K562 (cell line): Measurements from ENCODE around the gene IL17RB. TPM values are rescaled to one million over a fixed set of nuclear protein-coding genes. Genes with fewer than 3 reads are reported as not detected.
A peak's percentile ranks its signal among the peaks of the same experiment; 100 is the strongest.

Source experiments
- ATAC-seq: fragments of 200-7000 bp; cut with Tn5 transposase; 3 replicates; pipeline ENCODE4 v1.9.1; 2020; ENCODE audit warnings: moderate library complexity
- BruUV-seq: library from RNA; stranded (reverse); fragments of 400-500 nt; replicated peaks from 2 replicates; lab custom pipeline; 2021; lab: Mats Ljungman, UMichigan
- CTCF ChIA-PET: fragments of 300-600 bp; formaldehyde crosslinking; extraction: SDS; loops from one replicate; lab custom pipeline; 2021; ENCODE audit warnings: low intra/inter-chr PET ratio; lab: Yijun Ruan, JAX
- POLR2A ChIA-PET: fragments of 300-600, 350-650 bp; sonication (Branson Sonifier 250); formaldehyde crosslinking; extraction: SDS; loops from one replicate; lab custom pipeline; 2021; ENCODE audit warnings: antibody characterized with exemption, inconsistent platforms; lab: Yijun Ruan, JAX
- DNase-seq, 4 experiments: peaks; one replicate each; pipeline versions ENCODE4 v3.0.0 to v3.0.0-alpha.2; 2011 to 2018; ENCODE audit warnings: low spot score in 3 of 4, mixed read lengths in 3 of 4; ENCODE audit errors: extremely low read depth in 1 of 4
- FAIRE-seq: peaks from 2 replicates; lab custom pipeline; 2011; peaks lifted over from hg19 to GRCh38; lab: Jason Lieb, UNC
- H2AFZ ChIP-seq: 2 replicates; pipeline ENCODE4 v1.6.0; 2011; ENCODE audit warnings: low read depth, low read length, control low read depth, inconsistent platforms
- H3K27ac ChIP-seq: fragments of 200-600 bp; 3 replicates; pipeline ENCODE4 v1.8.0; 2011; ENCODE audit warnings: low read depth, mild to moderate bottlenecking, control low read depth, inconsistent platforms, low read length, moderate library complexity, mixed read lengths; ENCODE audit errors: extremely low read depth
- H3K27me3 ChIP-seq, 2 experiments: fragments of 300-600 bp in 1 of 2; 2 replicates in 1 of 2; 3 replicates in 1 of 2; pipeline versions ENCODE4 v1.6.0 to v1.8.0; 2011; ENCODE audit warnings: inconsistent platforms in 2 of 2, low read length in 2 of 2, mild to moderate bottlenecking in 1 of 2, mixed read lengths in 1 of 2, moderate library complexity in 1 of 2; ENCODE audit not compliant: control insufficient read depth in 2 of 2, insufficient read depth in 2 of 2
- H3K36me3 ChIP-seq: fragments of 300-600 bp; 3 replicates; pipeline ENCODE4 v1.8.0; 2011; ENCODE audit warnings: mild to moderate bottlenecking, low read length, inconsistent platforms; ENCODE audit not compliant: control insufficient read depth, insufficient read depth
- H3K4me1 ChIP-seq, 2 experiments: fragments of 200-600 bp in 1 of 2; replicated peaks in 1 of 2; 2 replicates in 1 of 2; 3 replicates in 1 of 2; pipeline versions ENCODE4 v1.5.1 to v1.8.0; 2011; ENCODE audit warnings: inconsistent platforms in 2 of 2, low read length in 2 of 2, mild to moderate bottlenecking in 1 of 2, mixed read lengths in 1 of 2, moderate library complexity in 1 of 2; ENCODE audit not compliant: control insufficient read depth in 2 of 2, insufficient read depth in 2 of 2
- H3K4me2 ChIP-seq: 2 replicates; pipeline ENCODE4 v1.6.1; 2011; ENCODE audit warnings: low read length, control low read depth, inconsistent platforms, mixed read lengths; ENCODE audit not compliant: insufficient read depth
- H3K4me3 ChIP-seq: fragments of 200-600 bp; sonication (generic), shearing (Covaris generic); 2 replicates; pipeline ENCODE4 v1.5.1; 2016; ENCODE audit warnings: control low read depth, inconsistent platforms
- H3K79me2 ChIP-seq: fragments of 200-600 bp; 3 replicates; pipeline ENCODE4 v1.8.0; 2011; ENCODE audit warnings: low read length, inconsistent platforms; ENCODE audit not compliant: control insufficient read depth, insufficient read depth
- H3K9ac ChIP-seq, 2 experiments: 2 replicates each; pipeline versions ENCODE4 v1.6.0 to v1.6.1; 2011; ENCODE audit warnings: low read depth in 2 of 2, low read length in 2 of 2, control low read depth in 1 of 2, inconsistent platforms in 1 of 2, mild to moderate bottlenecking in 1 of 2, mixed read lengths in 1 of 2; ENCODE audit not compliant: insufficient read depth in 1 of 2
- H3K9me1 ChIP-seq: one replicate; pipeline ENCODE4 v1.6.0; 2011; ENCODE audit warnings: inconsistent platforms, mild to moderate bottlenecking, low read length, moderate library complexity; ENCODE audit not compliant: control insufficient read depth, insufficient read depth
- H3K9me3 ChIP-seq: replicated peaks from 2 replicates; pipeline ENCODE4 v1.5.1; 2011; ENCODE audit warnings: low read depth, low read length, inconsistent platforms; ENCODE audit not compliant: control insufficient read depth, insufficient read depth
- H4K20me1 ChIP-seq: replicated peaks from 2 replicates; pipeline ENCODE4 v1.6.1; 2011; ENCODE audit warnings: low read length, inconsistent platforms, mixed read lengths; ENCODE audit not compliant: control insufficient read depth, insufficient read depth
- BRD9 ChIP-seq: fragments of 450-650 bp; IDR thresholded peaks from 2 replicates; pipeline ENCODE4 v1.6.1; 2018; ENCODE audit warnings: low read depth; ENCODE audit not compliant: partially characterized antibody
- CBFA2T3 ChIP-seq: fragments of 450-650 bp; IDR thresholded peaks from 2 replicates; pipeline ENCODE4 v1.6.1; 2017
- GTF2A2 ChIP-seq: IDR thresholded peaks from 2 replicates; pipeline ENCODE4 v1.6.1; 2016; ENCODE audit warnings: mild to moderate bottlenecking, missing genetic modification characterization, missing compliant biosample characterization
- KAT2B ChIP-seq: IDR thresholded peaks from one replicate; pipeline ENCODE4 v1.6.1; 2012; ENCODE audit warnings: low read depth, mild to moderate bottlenecking, control low read depth, inconsistent platforms, low read length, moderate library complexity
- KAT8 ChIP-seq: fragments of 450-650 bp; IDR thresholded peaks from 2 replicates; pipeline ENCODE4 v1.6.1; 2016; ENCODE audit warnings: low read depth, mild to moderate bottlenecking
- KLF13 ChIP-seq: fragments of 450-650 bp; IDR thresholded peaks from 2 replicates; pipeline ENCODE4 v1.6.1; 2016; ENCODE audit warnings: missing genetic modification characterization, low read depth, mild to moderate bottlenecking, missing compliant biosample characterization, moderate library complexity, borderline replicate concordance
- NFXL1 ChIP-seq: fragments of 450-650 bp; formaldehyde crosslinking; IDR thresholded peaks from 2 replicates; pipeline ENCODE4 v1.4.0; 2021; ENCODE audit warnings: mild to moderate bottlenecking
- PTRF ChIP-seq: fragments of 450-650 bp; IDR thresholded peaks from 2 replicates; pipeline ENCODE4 v1.6.1; 2016; ENCODE audit warnings: mild to moderate bottlenecking, missing genetic modification characterization, missing compliant biosample characterization
- RFX7 ChIP-seq: fragments of 250-450 bp; sonication (Bioruptor Pico); IDR thresholded peaks from 2 replicates; pipeline ENCODE4 v1.5.1; 2021; ENCODE audit warnings: mild to moderate bottlenecking
- SIN3A ChIP-seq, 2 experiments: fragments of 150-350 bp in 1 of 2; IDR thresholded peaks; 2 replicates each; pipeline ENCODE4 v1.6.1; 2011 to 2016; ENCODE audit warnings: borderline replicate concordance in 2 of 2, low read depth in 2 of 2, low read length in 2 of 2, mild to moderate bottlenecking in 2 of 2, moderate library complexity in 2 of 2; ENCODE audit not compliant: control insufficient read depth in 1 of 2
- SIN3B ChIP-seq: fragments of 450-650 bp; IDR thresholded peaks from 2 replicates; pipeline ENCODE4 v1.6.1; 2017; ENCODE audit warnings: low read depth, mild to moderate bottlenecking, moderate library complexity
- SMC3 ChIP-seq: conservative IDR thresholded peaks from 2 replicates; pipeline ENCODE4 v1.6.1; 2011; ENCODE audit warnings: low read depth, low read length, improper control_type of control experiment; ENCODE audit not compliant: insufficient read depth
- SPI1 ChIP-seq: IDR thresholded peaks from 2 replicates; pipeline ENCODE4 v1.6.1; 2011; ENCODE audit warnings: low read depth, low read length, control low read depth, borderline replicate concordance
- ZNF143 ChIP-seq: sonication (generic); formaldehyde crosslinking; IDR thresholded peaks from 2 replicates; pipeline ENCODE4 v1.9.0; 2022; ENCODE audit warnings: mild to moderate bottlenecking, missing genetic modification reagents
- ZNF316 ChIP-seq: fragments of 450-650 bp; IDR thresholded peaks from 2 replicates; pipeline ENCODE4 v1.6.1; 2016
- ZNF707 ChIP-seq: fragments of 250-450 bp; sonication (Bioruptor Pico); conservative IDR thresholded peaks from 2 replicates; pipeline ENCODE4 v1.8.0; 2022; ENCODE audit warnings: inconsistent platforms, mild to moderate bottlenecking, moderate library complexity
- ZNF79 ChIP-seq: fragments of 250-450 bp; sonication (Bioruptor Pico); IDR thresholded peaks from 2 replicates; pipeline ENCODE4 v1.4.0; 2020; ENCODE audit warnings: low read depth, mild to moderate bottlenecking, moderate library complexity
- WGBS: fragments of 100-300 bp; shearing (Covaris generic); methylation state at CpG from one replicate; pipeline ENCODE4 v1.1.6; 2016; ENCODE audit warnings: low coverage, mixed read lengths; ENCODE audit not compliant: insufficient coverage; ENCODE audit errors: missing lambda C conversion rate; 5-methylcytosine and 5-hydroxymethylcytosine counted together
- in situ Hi-C: fragments of 300-500 bp; cut with MboI; formaldehyde crosslinking; loops from 4 replicates; pipeline ENCODE4 v1.15.0; 2018; ENCODE audit warnings: inconsistent platforms, mixed read lengths
- intact Hi-C: fragments of 100-400 bp; cut with micrococcal nuclease; formaldehyde crosslinking; loops from 2 replicates; pipeline ENCODE4 v1.14.2; 2022
- polyA plus RNA-seq, 8 experiments: library from polyadenylated mRNA; depleted of rRNA in 4 of 8; stranded (reverse) in 5 of 8; unstranded in 3 of 8; fragments of >200 nt; fragmentation: Nextera tagmentation in 2 of 8; fragmentation: Illumina TruSeq in 1 of 8; extraction: Ambion mirVana in 2 of 8; extraction: Trizol in 1 of 8; gene quantifications; 2 replicates each; pipeline versions ENCODE4 v1.2.1 to v1.2.3, GENCODE V29; 2011 to 2014; ENCODE audit warnings: inconsistent platforms in 1 of 8, missing spikeins in 1 of 8
- total RNA-seq, 7 experiments: library from RNA; depleted of rRNA in 6 of 7; stranded (reverse); fragments of >200 nt in 6 of 7; fragmentation: Illumina TruSeq in 2 of 7; extraction: Trizol in 2 of 7; gene quantifications; 2 replicates each; pipeline versions ENCODE4 v1.2.1 to v1.2.3, GENCODE V29; 2011 to 2021; ENCODE audit warnings: low replicate concordance in 1 of 7
- TF ChIP-seq, protein P1 (sequence below): fragments of 250-450 bp; sonication (Bioruptor Pico); IDR thresholded peaks from 2 replicates; pipeline ENCODE4 v1.8.0; 2022; ENCODE audit warnings: moderate library complexity, mild to moderate bottlenecking, inconsistent platforms

IL17RB gene
- total and polyA plus RNA-seq, 9 of the 15 experiments (the other 6 are each of a cell fraction or from before 2014, with no cell fraction given), result 1.1 to 4.1 (median 1.7) TPM

DNA sequence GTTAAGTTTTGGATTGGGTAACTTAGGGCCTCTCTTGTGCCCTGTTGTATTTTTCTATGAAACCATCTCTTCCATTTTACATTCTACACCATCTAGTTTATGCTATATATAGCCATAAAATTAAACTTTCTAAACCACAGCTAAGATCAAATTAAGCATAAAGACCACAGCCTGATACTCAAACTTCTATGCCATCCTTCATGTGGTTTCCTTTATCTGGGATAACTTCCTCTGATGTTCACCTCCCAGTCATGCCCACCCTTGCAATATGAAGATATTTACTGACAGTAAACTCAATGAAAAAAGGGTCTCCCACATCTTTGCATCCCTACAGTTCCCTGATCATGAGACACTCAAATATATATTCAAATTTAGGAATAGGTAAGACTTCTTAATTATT lies 41.1 kb downstream of the IL17RB start:
- in situ Hi-C loops, result no loop called here
- CTCF ChIA-PET, result no interaction called here
- H3K9me1 ChIP-seq, result peaks cover 2% of the 10 kb centered on the region

DNA sequence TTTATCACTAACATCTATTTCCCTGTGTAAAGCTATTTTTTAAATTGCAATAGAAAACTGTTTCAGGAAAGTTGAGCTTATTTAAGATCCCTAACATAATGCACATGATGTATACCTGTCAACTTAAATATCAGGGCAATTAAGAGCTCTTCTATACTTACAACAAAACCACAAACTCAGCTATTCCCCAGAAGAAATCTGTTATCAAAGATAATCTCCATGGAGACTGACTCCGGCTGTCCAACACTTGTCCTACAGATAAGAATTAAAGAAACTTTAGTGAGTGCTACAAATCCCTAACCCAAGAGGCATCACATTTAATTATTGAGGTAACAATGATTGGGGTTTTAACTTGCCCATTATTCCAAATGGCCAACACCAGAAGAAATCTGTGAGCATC lies 41.9 kb downstream of the IL17RB start:
- H3K4me3 ChIP-seq, result no peak overlapping the region
- no peak overlapping the region for H3K9ac ChIP-seq
- DNase-seq (peak in 1 of 4 experiments; percentile 25), FAIRE-seq (no peak), ATAC-seq (no peak)
- peaks cover 21% of the 10 kb centered on the region for H3K79me2 ChIP-seq
- H3K4me2 ChIP-seq, result no peak overlapping the region
- H3K4me1 ChIP-seq, result peaks cover 0 to 11% of the 10 kb centered on the region in 2 experiments; a peak in 3 of 5 replicates
- ChIA-PET CTCF (no interaction called here), POLR2A (interaction anchor here (0.6 kb wide), 1 partner anchor 31 kb away, joined by 3 read pairs; no protein-coding TSS in a partner anchor)
- intact Hi-C loops (no loop called here), in situ Hi-C loops (no loop called here)
- H3K36me3 ChIP-seq, result peaks cover 32% of the 10 kb centered on the region
- H3K27me3 ChIP-seq, result no peaks in the 10 kb centered on the region
- H4K20me1 ChIP-seq, result peaks cover 13% of the 10 kb centered on the region; the same call in 1 of the 2 replicates
- peaks cover 2% of the 10 kb centered on the region for H3K9me1 ChIP-seq
- H3K27ac ChIP-seq, result no peak overlapping the region
- BruUV-seq, result no TSS peak
- H3K9me3 ChIP-seq, result no peaks in the 10 kb centered on the region
- H2AFZ ChIP-seq, result no peak overlapping the region
- 0% methylated on average over 1 of the region's 1 CpG for WGBS
- TF ChIP-seq GTF2A2 (tag), result no peak
- no peak for TF ChIP-seq KLF13 (tag)
- no peak for TF ChIP-seq RFX7 (CRISPR knock-in tag)
- TF ChIP-seq SIN3A (IDR thresholded peaks at IDR 0.05; ENCODE audit: borderline replicate concordance in 2 of 2, control insufficient read depth in 1 of 2, low read depth in 2 of 2, low read length in 2 of 2), result no peak
- TF ChIP-seq CBFA2T3, result peak; percentile 42; the same call in 1 of the 2 replicates
- no peak for TF ChIP-seq ZNF143 (CRISPR knock-in tag)
- no peak for TF ChIP-seq SPI1
- no peak for TF ChIP-seq ZNF79 (CRISPR knock-in tag)
- TF ChIP-seq SIN3B, result no peak
- TF ChIP-seq, protein P1, sequence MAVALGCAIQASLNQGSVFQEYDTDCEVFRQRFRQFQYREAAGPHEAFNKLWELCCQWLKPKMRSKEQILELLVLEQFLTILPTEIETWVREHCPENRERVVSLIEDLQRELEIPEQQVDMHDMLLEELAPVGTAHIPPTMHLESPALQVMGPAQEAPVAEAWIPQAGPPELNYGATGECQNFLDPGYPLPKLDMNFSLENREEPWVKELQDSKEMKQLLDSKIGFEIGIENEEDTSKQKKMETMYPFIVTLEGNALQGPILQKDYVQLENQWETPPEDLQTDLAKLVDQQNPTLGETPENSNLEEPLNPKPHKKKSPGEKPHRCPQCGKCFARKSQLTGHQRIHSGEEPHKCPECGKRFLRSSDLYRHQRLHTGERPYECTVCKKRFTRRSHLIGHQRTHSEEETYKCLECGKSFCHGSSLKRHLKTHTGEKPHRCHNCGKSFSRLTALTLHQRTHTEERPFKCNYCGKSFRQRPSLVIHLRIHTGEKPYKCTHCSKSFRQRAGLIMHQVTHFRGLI (CRISPR knock-in tag), result no peak
- TF ChIP-seq ZNF316, result 0 out of 2 replicates have a peak, but pooled peaks have one; percentile 19
- TF ChIP-seq NFXL1, result no peak
- no peak for TF ChIP-seq ZNF707 (CRISPR knock-in tag)
- TF ChIP-seq KAT8, result no peak
- no peak for TF ChIP-seq BRD9
- no peak for TF ChIP-seq PTRF
- no peak for TF ChIP-seq SMC3

More for the DNA sequence above, 41.1 kb downstream of the IL17RB start:
- TF ChIP-seq KAT2B, result no peak
- Histone ChIP-seq H3K4me3 (no peak overlapping the region), H3K9ac (no peak overlapping the region), H3K79me2 (peaks cover 21% of the 10 kb centered on the region), H3K27ac (no peak overlapping the region), H3K4me2 (no peak overlapping the region), H4K20me1 (peaks cover 13% of the 10 kb centered on the region; the same call in 1 of the 2 replicates), H3K27me3 (no peaks in the 10 kb centered on the region), H2AFZ (no peak overlapping the region), H3K4me1 (peaks cover 0 to 11% of the 10 kb centered on the region in 2 experiments; a peak in 3 of 5 replicates), H3K36me3 (peaks cover 32% of the 10 kb centered on the region), H3K9me3 (no peaks in the 10 kb centered on the region)
- FAIRE-seq (no peak), ATAC-seq (no peak), DNase-seq (no peak)
- intact Hi-C loops, result no loop called here
- POLR2A ChIA-PET, result no interaction called here
- BruUV-seq, result no TSS peak
